GM19463 (cell line): Measurements from ENCODE around the gene FCF1.
"Not testable (repeated sequence)": the region's sequence is repeated elsewhere in the genome, so short reads cannot be mapped to it uniquely, and the experiment has no call there.

Source experiments
- ATAC-seq: cut with Tn5 transposase; IDR thresholded peaks from one replicate; pipeline ENCODE4 v1.9.1; 2021; ENCODE audit warnings: mild to moderate bottlenecking, moderate library complexity; ENCODE audit not compliant: unreplicated experiment

FCF1 gene

GRCh38 chr14:74698465-74698864 is 14.5 kb upstream of the FCF1 start:
- no peak for ATAC-seq

- no peak for ATAC-seq
Observed at GRCh38 chr14:74702293-74702692, 10.7 kb upstream of the FCF1 start.

GRCh38 chr14:74703043-74703442 is 9.9 kb upstream of the FCF1 start:
- no peak for ATAC-seq

GRCh38 chr14:74704656-74705055 is 8.3 kb upstream of the FCF1 start:
- ATAC-seq = no peak

GRCh38 chr14:74705613-74706500 is 7.1 kb upstream of the FCF1 start:
- ATAC-seq = no peak

- ATAC-seq = no peak
Observed at GRCh38 chr14:74710480-74710879, 2.5 kb upstream of the FCF1 start.

- no peak for ATAC-seq
Observed at GRCh38 chr14:74711651-74712050, 1.3 kb upstream of the FCF1 start.

GRCh38 chr14:74713395-74713735 is 421 bp downstream of the FCF1 start:
- no peak for ATAC-seq

GRCh38 chr14:74720526-74720925 is 7.6 kb downstream of the FCF1 start:
- ATAC-seq = no peak

- ATAC-seq = no peak
Observed at GRCh38 chr14:74723134-74723533, 10.2 kb downstream of the FCF1 start.

- ATAC-seq = no peak
Observed at GRCh38 chr14:74732387-74732786, 19.4 kb downstream of the FCF1 start.

- ATAC-seq = no peak
Observed at GRCh38 chr14:74733221-74733620, 20.3 kb downstream of the FCF1 start.

GRCh38 chr14:74735125-74735524 is 22.2 kb downstream of the FCF1 start:
- ATAC-seq = no peak

- ATAC-seq = no peak
Observed at GRCh38 chr14:74737753-74738325, 24.9 kb downstream of the FCF1 start.

- no peak for ATAC-seq
Observed at GRCh38 chr14:74739293-74740030, 26.5 kb downstream of the FCF1 start.

GRCh38 chr14:74747237-74747636 is 34.3 kb downstream of the FCF1 start:
- ATAC-seq = no peak

- ATAC-seq = no peak
Observed at GRCh38 chr14:74754157-74754556, 41.2 kb downstream of the FCF1 start.

- no peak for ATAC-seq
Observed at GRCh38 chr14:74754899-74755298, 42.0 kb downstream of the FCF1 start.

- ATAC-seq = no peak
Observed at GRCh38 chr14:74756326-74756725, 43.4 kb downstream of the FCF1 start.

- ATAC-seq = not testable (repeated sequence)
Observed at GRCh38 chr14:74758505-74758904, 45.6 kb downstream of the FCF1 start.

- peak; percentile 92 for ATAC-seq
Observed at GRCh38 chr14:74762917-74763802, 50.2 kb downstream of the FCF1 start, which contains the start of gene YLPM1. TSS of gene YLPM1 (plus strand) at chr14:74763316. CDS start at chr14:74763490, 174 bp downstream.
